H1 (cell line): ENCODE data around the gene RMRP. TPM values are rescaled to one million over a fixed set of nuclear protein-coding genes. Genes with fewer than 3 reads are reported as not detected.

Experiments
- CTCF ChIA-PET: fragments of 300-600 bp; sonication (Branson Sonifier 250); formaldehyde crosslinking; loops from one replicate; lab custom pipeline; 2021; ENCODE audit not compliant: partially characterized antibody; lab: Charles Lee
- POLR2A ChIA-PET: fragments of 300-600 bp; sonication (Branson Sonifier 250); formaldehyde crosslinking; loops from one replicate; lab custom pipeline; 2021; ENCODE audit warnings: inconsistent platforms; ENCODE audit not compliant: partially characterized antibody; lab: Charles Lee
- DNase-seq, 2 experiments: peaks; one replicate each; pipeline versions ENCODE4 v3.0.0 to v3.0.0-alpha.2; 2010 to 2022; ENCODE audit warnings: low spot score in 2 of 2, low read depth in 1 of 2, mixed read lengths in 1 of 2
- FAIRE-seq: peaks from 2 replicates; lab custom pipeline; 2011; peaks lifted over from hg19 to GRCh38; lab: Jason Lieb, UNC
- H2AFZ ChIP-seq: 2 replicates; pipeline ENCODE4 v1.8.1; 2012; ENCODE audit warnings: low read length, inconsistent platforms
- H2AK5ac ChIP-seq: 2 replicates; pipeline ENCODE4 v1.6.1; 2013; ENCODE audit warnings: low read depth, low read length
- H2BK120ac ChIP-seq: replicated peaks from 2 replicates; pipeline ENCODE3; 2013; ENCODE audit warnings: low read depth, low read length, inconsistent platforms
- H2BK12ac ChIP-seq: 2 replicates; pipeline ENCODE4 v1.6.1; 2013; ENCODE audit warnings: low read depth, low read length
- H2BK15ac ChIP-seq: 2 replicates; pipeline ENCODE4 v1.6.1; 2013; ENCODE audit warnings: low read length
- H2BK20ac ChIP-seq: 2 replicates; pipeline ENCODE4 v1.6.1; 2013; ENCODE audit warnings: low read length
- H2BK5ac ChIP-seq: 2 replicates; pipeline ENCODE4 v1.6.1; 2013; ENCODE audit warnings: low read depth, low read length
- H3K14ac ChIP-seq: 2 replicates; pipeline ENCODE4 v1.6.1; 2013; ENCODE audit warnings: inconsistent platforms; ENCODE audit not compliant: insufficient read length
- H3K18ac ChIP-seq: 2 replicates; pipeline ENCODE4 v1.6.1; 2013; ENCODE audit warnings: low read length; ENCODE audit errors: extremely low read depth
- H3K23ac ChIP-seq: 2 replicates; pipeline ENCODE4 v1.6.1; 2013; ENCODE audit warnings: inconsistent platforms; ENCODE audit not compliant: insufficient read length
- H3K23me2 ChIP-seq: 2 replicates; pipeline ENCODE4 v1.6.1; 2013; ENCODE audit warnings: low read depth, low read length
- H3K27ac ChIP-seq: 2 replicates; pipeline ENCODE4 v1.6.1; 2011; ENCODE audit warnings: low read depth, low read length, inconsistent platforms
- H3K27me3 ChIP-seq, 4 experiments: replicated peaks in 1 of 4; 1 replicate in 1 of 4; 2 replicates in 3 of 4; pipeline versions ENCODE4 v1.6.1 to v1.8.1; 2011 to 2013; ENCODE audit warnings: low read length in 3 of 4, mild to moderate bottlenecking in 3 of 4, inconsistent platforms in 2 of 4, mixed read lengths in 2 of 4, moderate library complexity in 1 of 4; ENCODE audit not compliant: control insufficient read depth in 3 of 4, insufficient read depth in 3 of 4; ENCODE audit errors: extremely low read depth in 1 of 4
- H3K36me3 ChIP-seq, 4 experiments: 2 replicates each; pipeline versions ENCODE4 v1.6.1 to v1.8.1; 2011 to 2013; ENCODE audit warnings: mild to moderate bottlenecking in 4 of 4, low read length in 3 of 4, moderate library complexity in 2 of 4, control low read depth in 1 of 4, inconsistent platforms in 1 of 4; ENCODE audit not compliant: insufficient read depth in 4 of 4, control insufficient read depth in 2 of 4
- H3K4ac ChIP-seq: replicated peaks from 2 replicates; pipeline ENCODE3; 2013; ENCODE audit warnings: low read length, low read depth, mixed read lengths, inconsistent platforms; ENCODE audit not compliant: insufficient read length
- H3K4me1 ChIP-seq, 4 experiments: replicated peaks in 1 of 4; 1 replicate in 1 of 4; 2 replicates in 3 of 4; pipeline versions ENCODE4 v1.6.1 to v1.8.1; 2011 to 2013; ENCODE audit warnings: low read length in 3 of 4, inconsistent platforms in 2 of 4, mixed read lengths in 1 of 4; ENCODE audit not compliant: insufficient read depth in 4 of 4, control insufficient read depth in 3 of 4
- H3K4me2 ChIP-seq, 2 experiments: 2 replicates each; pipeline versions ENCODE4 v1.6.1 to v1.8.1; 2011 to 2013; ENCODE audit warnings: low read depth in 2 of 2, low read length in 2 of 2, control low read depth in 1 of 2, inconsistent platforms in 1 of 2, mild to moderate bottlenecking in 1 of 2; ENCODE audit not compliant: insufficient read depth in 1 of 2
- H3K4me3 ChIP-seq, 4 experiments: fragments of 200-600, 300-600 bp in 1 of 4; sonication (generic), shearing (Covaris generic), sonication (Bioruptor Twin) in 1 of 4; 2 replicates each; pipeline versions ENCODE4 v1.5.1 to v1.8.1; 2011 to 2016; ENCODE audit warnings: low read length in 4 of 4, low read depth in 3 of 4, control low read depth in 2 of 4, inconsistent platforms in 2 of 4, mild to moderate bottlenecking in 2 of 4, mixed read lengths in 1 of 4, moderate library complexity in 1 of 4; ENCODE audit not compliant: insufficient read depth in 2 of 4; ENCODE audit errors: extremely low read depth in 1 of 4
- H3K56ac ChIP-seq: replicated peaks from 2 replicates; pipeline ENCODE3; 2013; ENCODE audit warnings: low read depth, mild to moderate bottlenecking, mixed read lengths, low read length, inconsistent platforms; ENCODE audit not compliant: insufficient read length
- H3K79me1 ChIP-seq: 2 replicates; pipeline ENCODE4 v1.6.1; 2013; ENCODE audit warnings: low read depth, low read length, control low read depth
- H3K79me2 ChIP-seq, 2 experiments: 2 replicates each; pipeline versions ENCODE4 v1.6.1 to v1.8.1; 2012 to 2013; ENCODE audit warnings: low read length in 2 of 2, mild to moderate bottlenecking in 2 of 2, inconsistent platforms in 1 of 2; ENCODE audit not compliant: insufficient read depth in 2 of 2, control insufficient read depth in 1 of 2
- H3K9ac ChIP-seq, 4 experiments: replicated peaks in 1 of 4; 1 replicate in 1 of 4; 2 replicates in 3 of 4; pipeline versions ENCODE4 v1.6.1 to v1.8.1; 2011 to 2013; ENCODE audit warnings: low read depth in 3 of 4, low read length in 3 of 4, control low read depth in 2 of 4, mild to moderate bottlenecking in 2 of 4, moderate library complexity in 2 of 4, inconsistent platforms in 1 of 4; ENCODE audit errors: extremely low read depth in 1 of 4
- H3K9me3 ChIP-seq, 2 experiments: 2 replicates each; pipeline versions ENCODE4 v1.6.1 to v1.8.1; 2012 to 2013; ENCODE audit warnings: mild to moderate bottlenecking in 2 of 2, moderate library complexity in 2 of 2, control low read depth in 1 of 2, inconsistent platforms in 1 of 2, low read depth in 1 of 2, low read length in 1 of 2, mixed read lengths in 1 of 2; ENCODE audit not compliant: insufficient read depth in 2 of 2
- H4K20me1 ChIP-seq, 2 experiments: replicated peaks in 1 of 2; 2 replicates each; pipeline versions ENCODE3 to v1.8.1; 2011 to 2013; ENCODE audit warnings: inconsistent platforms in 2 of 2, low read length in 2 of 2, mild to moderate bottlenecking in 1 of 2; ENCODE audit not compliant: insufficient read depth in 2 of 2, control insufficient read depth in 1 of 2
- H4K5ac ChIP-seq: 2 replicates; pipeline ENCODE4 v1.6.1; 2013; ENCODE audit warnings: low read length, low read depth, mixed read lengths, inconsistent platforms; ENCODE audit not compliant: insufficient read length
- H4K8ac ChIP-seq: 2 replicates; pipeline ENCODE4 v1.8.0; 2013; ENCODE audit warnings: mild to moderate bottlenecking, moderate library complexity, low read length, inconsistent platforms; ENCODE audit not compliant: insufficient read depth; ENCODE audit errors: extremely low read depth
- H4K91ac ChIP-seq: replicated peaks from 2 replicates; pipeline ENCODE3; 2013; ENCODE audit warnings: low read length, mixed read lengths, inconsistent platforms; ENCODE audit not compliant: insufficient read length
- ATF3 ChIP-seq: IDR thresholded peaks from 2 replicates; pipeline ENCODE4 v1.6.1; 2011; ENCODE audit warnings: low read depth, mild to moderate bottlenecking, low read length; ENCODE audit not compliant: insufficient read depth
- CREB1 ChIP-seq: IDR thresholded peaks from 2 replicates; pipeline ENCODE4 v1.6.1; 2012; ENCODE audit warnings: inconsistent platforms
- HDAC2 ChIP-seq, 2 experiments: fragments of 300-600 bp in 1 of 2; sonication (generic) in 1 of 2; IDR thresholded peaks; 2 replicates each; pipeline ENCODE4 v1.6.1; 2011 to 2012; ENCODE audit warnings: low read depth in 2 of 2, low read length in 2 of 2, mild to moderate bottlenecking in 2 of 2, moderate library complexity in 2 of 2, borderline replicate concordance in 1 of 2, inconsistent platforms in 1 of 2
- KDM1A ChIP-seq: fragments of 200-600, 300-600 bp; sonication (generic); IDR thresholded peaks from 2 replicates; pipeline ENCODE4 v1.7.1; 2016; ENCODE audit warnings: mild to moderate bottlenecking, low read length, borderline replicate concordance
- RBBP5 ChIP-seq: IDR thresholded peaks from 2 replicates; pipeline ENCODE4 v1.7.1; 2012; ENCODE audit warnings: low read depth, mild to moderate bottlenecking, inconsistent platforms, low read length, moderate library complexity, borderline replicate concordance
- RXRA ChIP-seq: IDR thresholded peaks from 2 replicates; pipeline ENCODE4 v1.6.1; 2011; ENCODE audit warnings: low read depth, mild to moderate bottlenecking, low read length, moderate library complexity; ENCODE audit not compliant: insufficient read depth
- SUZ12 ChIP-seq: fragments of 200-600 bp; sonication (generic); IDR thresholded peaks from 2 replicates; pipeline ENCODE4 v1.6.1; 2012; ENCODE audit warnings: mild to moderate bottlenecking, inconsistent platforms, low read length, moderate library complexity, mixed read lengths
- WGBS, 2 experiments: shearing (Covaris generic) in 1 of 2; methylation state at CpG; one replicate each; pipeline versions ENCODE4 v1.1.6 to v1.1.7; 2013 to 2015; ENCODE audit warnings: low lambda C conversion rate in 2 of 2, mixed read lengths in 2 of 2, inconsistent platforms in 1 of 2, low coverage in 1 of 2, missing lambda C conversion rate in 1 of 2; ENCODE audit not compliant: insufficient replicate concordance in 2 of 2, insufficient coverage in 1 of 2, insufficient read length in 1 of 2; ENCODE audit errors: extremely low coverage in 1 of 2, missing lambda C conversion rate in 1 of 2; 5-methylcytosine and 5-hydroxymethylcytosine counted together
- polyA plus RNA-seq, 7 experiments: library from polyadenylated mRNA; depleted of rRNA in 3 of 7; stranded (reverse) in 5 of 7; unstranded in 2 of 7; fragments of >200 nt in 5 of 7; fragments of 200-250 nt in 2 of 7; gene quantifications; 1 replicate in 5 of 7; 2 replicates in 1 of 7; 4 replicates in 1 of 7; pipeline versions ENCODE4 v1.2.1 to v1.2.3, GENCODE V29; 2011 to 2013; ENCODE audit warnings: missing spikeins in 2 of 7, mixed read lengths in 2 of 7
- total RNA-seq: library from RNA; stranded (reverse); fragmentation: NEBNext Ultra II Directional; extraction: Animal tissue kit (Norgen Biotek cat#: 25700); gene quantifications from 2 replicates; pipeline ENCODE4 v1.2.1, GENCODE V29; 2021
- TF ChIP-seq, protein P1 (sequence below), 3 experiments: IDR thresholded peaks; 1 replicate in 2 of 3; 2 replicates in 1 of 3; pipeline versions ENCODE4 v1.5.1 to v1.6.1; 2011; ENCODE audit warnings: low read length in 3 of 3, mild to moderate bottlenecking in 3 of 3, inconsistent platforms in 2 of 3, low read depth in 1 of 3, moderate library complexity in 1 of 3; ENCODE audit not compliant: insufficient read depth in 1 of 3; ENCODE audit errors: control extremely low read depth in 1 of 3

Gene RMRP
- total and polyA plus RNA-seq, 2 of the 8 experiments (the other 6 are each of a cell fraction or from before 2014, with no cell fraction given): 169 to 14,987 TPM

DNA sequence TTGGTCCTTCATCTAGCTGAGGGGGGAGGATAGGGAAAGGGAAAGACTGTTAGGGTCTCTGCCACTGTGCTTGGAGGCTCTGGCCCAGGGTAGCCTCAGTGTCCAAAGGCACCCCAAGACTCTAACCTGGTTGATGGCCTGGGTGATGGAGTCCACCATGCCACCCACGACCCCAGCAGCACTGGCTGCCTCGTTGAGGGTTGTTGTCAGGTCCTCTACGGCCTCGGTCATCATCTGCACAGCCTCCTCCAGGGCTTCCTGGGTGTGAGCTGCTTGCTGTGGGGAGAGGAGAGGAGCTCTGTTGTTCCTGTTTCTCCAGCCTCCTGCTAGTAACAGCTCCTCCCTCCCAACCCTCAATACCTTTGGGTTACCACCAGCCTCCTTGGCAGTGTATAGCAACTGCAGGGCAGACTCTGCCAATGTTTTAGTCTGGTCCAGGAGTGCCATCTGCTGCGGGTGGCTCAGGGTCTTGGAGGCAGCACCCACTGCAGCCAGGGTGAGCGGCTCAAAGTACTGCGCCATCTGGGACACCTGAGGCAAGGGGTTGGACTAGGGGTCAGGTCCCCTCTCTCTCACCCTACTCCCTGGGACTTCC is 48.1 kb upstream of the RMRP start:
- H3K23me2 ChIP-seq: no peaks in the 10 kb centered on the region
- no peak overlapping the region for H3K4me2 ChIP-seq
- H3K27me3 ChIP-seq: no peaks in the 10 kb centered on the region
- no peak overlapping the region for H2BK12ac ChIP-seq
- no peak overlapping the region for H3K9ac ChIP-seq
- H3K23ac ChIP-seq: no peak overlapping the region
- ChIA-PET CTCF (interaction anchor here (0.8 to 13.1 kb wide), 10 partner anchors 9 to 43 kb away, joined by 3 to 199 read pairs (median 4); partner anchors contain the start of genes ARHGEF39 and TPM2), POLR2A (interaction anchor here (0.7 to 4.8 kb wide), 7 partner anchors 10 to 34 kb away, joined by 3 to 19 read pairs (median 3); partner anchors contain the start of genes CREB3, TLN1 and TPM2)
- H3K79me1 ChIP-seq: no peaks in the 10 kb centered on the region
- H3K56ac ChIP-seq: no peak overlapping the region
- H3K79me2 ChIP-seq: no peaks in the 10 kb centered on the region
- WGBS, 2 experiments: 89% methylated on average over 7 of the region's 7 CpGs; no CpG with 5 or more reads in 1 of the 2 experiments
- H4K5ac ChIP-seq: no peak overlapping the region
- H4K91ac ChIP-seq: no peak overlapping the region
- H2BK5ac ChIP-seq: no peak overlapping the region
- H3K27ac ChIP-seq: no peak overlapping the region
- H3K14ac ChIP-seq: no peak overlapping the region
- peaks cover 39 to 85% (median 75%) of the 10 kb centered on the region in 4 experiments for H3K36me3 ChIP-seq
- H2AK5ac ChIP-seq: no peak overlapping the region
- no peak for DNase-seq
- no peak overlapping the region for H3K18ac ChIP-seq
- H2BK20ac ChIP-seq: no peak overlapping the region
- no peaks in the 10 kb centered on the region for H3K9me3 ChIP-seq
- no peak overlapping the region for H2BK15ac ChIP-seq
- H2BK120ac ChIP-seq: no peak overlapping the region
- H3K4me1 ChIP-seq: no peaks in the 10 kb centered on the region
- H4K8ac ChIP-seq: no peak overlapping the region
- FAIRE-seq: no peak
- no peak overlapping the region for H2AFZ ChIP-seq
- H4K20me1 ChIP-seq: peaks cover 0 to 8% of the 10 kb centered on the region in 2 experiments
- H3K4me3 ChIP-seq: no peak overlapping the region
- no peak overlapping the region for H3K4ac ChIP-seq
- no peak for TF ChIP-seq KDM1A
- no peak for TF ChIP-seq CREB1
- TF ChIP-seq SUZ12: no peak
- TF ChIP-seq, protein P1, sequence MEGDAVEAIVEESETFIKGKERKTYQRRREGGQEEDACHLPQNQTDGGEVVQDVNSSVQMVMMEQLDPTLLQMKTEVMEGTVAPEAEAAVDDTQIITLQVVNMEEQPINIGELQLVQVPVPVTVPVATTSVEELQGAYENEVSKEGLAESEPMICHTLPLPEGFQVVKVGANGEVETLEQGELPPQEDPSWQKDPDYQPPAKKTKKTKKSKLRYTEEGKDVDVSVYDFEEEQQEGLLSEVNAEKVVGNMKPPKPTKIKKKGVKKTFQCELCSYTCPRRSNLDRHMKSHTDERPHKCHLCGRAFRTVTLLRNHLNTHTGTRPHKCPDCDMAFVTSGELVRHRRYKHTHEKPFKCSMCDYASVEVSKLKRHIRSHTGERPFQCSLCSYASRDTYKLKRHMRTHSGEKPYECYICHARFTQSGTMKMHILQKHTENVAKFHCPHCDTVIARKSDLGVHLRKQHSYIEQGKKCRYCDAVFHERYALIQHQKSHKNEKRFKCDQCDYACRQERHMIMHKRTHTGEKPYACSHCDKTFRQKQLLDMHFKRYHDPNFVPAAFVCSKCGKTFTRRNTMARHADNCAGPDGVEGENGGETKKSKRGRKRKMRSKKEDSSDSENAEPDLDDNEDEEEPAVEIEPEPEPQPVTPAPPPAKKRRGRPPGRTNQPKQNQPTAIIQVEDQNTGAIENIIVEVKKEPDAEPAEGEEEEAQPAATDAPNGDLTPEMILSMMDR (IDR thresholded peaks at IDR 0.05; ENCODE audit: control extremely low read depth in 1 of 3, insufficient read depth in 1 of 3, low read depth in 1 of 3, low read length in 3 of 3): no peak
- no peak for TF ChIP-seq RXRA
- TF ChIP-seq ATF3: no peak
- no peak for TF ChIP-seq RBBP5
- no peak for TF ChIP-seq HDAC2 (IDR thresholded peaks at IDR 0.05; ENCODE audit: borderline replicate concordance in 1 of 2, low read depth in 2 of 2, low read length in 2 of 2)
